ENCODE results near the gene ARID1B.

Gene ARID1B

GRCh38 chr6:157213907-157214565 lies 436.9 kb downstream of the ARID1B start:
- no peak for DNase-seq (ENCODE audit: low spot score)

DNA sequence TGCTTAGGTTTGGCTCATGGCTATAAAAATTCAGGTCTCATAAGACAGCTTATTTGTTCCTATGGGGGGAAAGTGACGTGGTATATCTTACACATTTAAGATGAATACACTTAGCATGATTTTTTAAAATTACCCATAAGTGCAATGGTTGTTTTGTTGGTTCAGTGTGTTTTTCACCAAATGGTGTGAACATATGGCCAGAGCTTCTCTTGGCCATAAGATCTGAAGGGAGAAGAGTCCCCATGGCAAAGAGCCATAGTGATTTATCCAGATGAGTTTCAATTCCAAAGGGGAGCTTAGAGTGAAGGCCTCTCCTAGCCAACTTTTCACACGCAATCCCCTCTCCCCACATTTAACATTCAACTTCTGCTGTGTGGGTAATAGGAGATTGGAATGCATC lies 438.5 kb downstream of the ARID1B start:
- DNase-seq (ENCODE audit: low spot score): no peak

- DNase-seq (ENCODE audit: low spot score): no peak
Measured at GRCh38 chr6:157216570-157216969, 439.4 kb downstream of the ARID1B start.

DNA sequence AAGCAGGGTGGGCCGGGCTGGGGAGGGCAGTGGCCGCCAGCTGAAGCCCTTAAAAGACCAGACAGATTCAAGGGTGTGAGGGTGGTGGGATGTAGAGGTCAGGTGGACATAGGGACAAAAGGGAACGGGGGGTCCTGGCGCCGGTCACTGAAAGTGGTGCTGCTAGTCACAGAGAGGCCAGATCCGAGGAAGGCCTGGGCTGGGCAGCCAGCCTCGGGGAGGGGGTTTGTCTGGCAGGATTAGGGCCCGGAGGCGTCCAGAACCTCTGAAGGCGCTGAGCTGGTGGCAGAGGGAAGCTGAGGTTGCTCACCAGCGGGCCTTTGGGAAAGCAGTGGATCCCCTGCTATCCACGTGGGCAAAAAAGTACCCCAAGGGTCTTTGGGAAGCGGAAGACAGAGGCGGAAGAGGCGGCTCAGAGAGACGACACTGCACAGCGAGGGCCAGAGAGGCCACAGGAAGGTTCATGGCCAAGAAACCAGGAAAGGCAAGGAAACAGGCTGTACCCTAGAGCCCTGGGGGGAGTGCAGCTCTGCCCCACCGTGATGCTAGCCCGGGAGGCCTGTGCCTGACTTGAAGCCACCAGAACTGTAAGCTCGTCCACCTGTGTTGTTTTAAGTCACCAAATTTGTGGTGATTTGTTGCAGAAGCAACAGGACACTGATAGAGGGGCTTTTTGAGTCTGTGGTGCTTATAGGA lies 440.2 kb downstream of the ARID1B start:
- DNase-seq (ENCODE audit: low spot score): no peak

DNA sequence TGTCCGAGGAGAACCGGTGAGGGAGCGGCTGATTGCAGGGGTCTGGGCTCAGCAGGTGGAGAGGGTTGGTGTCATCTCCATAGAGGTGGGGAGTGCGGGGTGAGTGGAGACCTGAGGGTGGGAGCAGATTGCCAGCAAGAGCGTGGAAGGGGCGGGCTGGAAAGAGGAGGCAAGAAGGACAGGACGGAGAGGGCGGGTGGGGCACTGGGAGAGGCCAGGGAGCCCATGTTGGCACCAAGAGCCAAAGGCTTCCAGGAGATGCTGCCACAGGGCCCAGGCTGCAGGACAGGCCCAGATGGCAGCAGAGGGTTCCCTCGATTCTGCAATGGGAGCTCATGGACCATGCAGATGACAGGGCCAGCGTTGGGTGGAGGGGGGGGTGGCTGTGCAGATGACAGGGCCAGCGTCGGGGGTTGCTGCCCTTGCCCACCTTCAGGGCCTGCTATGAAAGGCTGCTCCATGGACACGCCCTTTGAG lies 440.8 kb downstream of the ARID1B start:
- DNase-seq (ENCODE audit: low spot score): no peak

GRCh38 chr6:157218371-157219198 lies 441.4 kb downstream of the ARID1B start:
- DNase-seq (ENCODE audit: low spot score): no peak

GRCh38 chr6:157219201-157220200 lies 442.3 kb downstream of the ARID1B start:
- DNase-seq (ENCODE audit: low spot score): no peak

- DNase-seq (ENCODE audit: low spot score): no peak
Measured at GRCh38 chr6:157220485-157220884, 443.3 kb downstream of the ARID1B start.

DNA sequence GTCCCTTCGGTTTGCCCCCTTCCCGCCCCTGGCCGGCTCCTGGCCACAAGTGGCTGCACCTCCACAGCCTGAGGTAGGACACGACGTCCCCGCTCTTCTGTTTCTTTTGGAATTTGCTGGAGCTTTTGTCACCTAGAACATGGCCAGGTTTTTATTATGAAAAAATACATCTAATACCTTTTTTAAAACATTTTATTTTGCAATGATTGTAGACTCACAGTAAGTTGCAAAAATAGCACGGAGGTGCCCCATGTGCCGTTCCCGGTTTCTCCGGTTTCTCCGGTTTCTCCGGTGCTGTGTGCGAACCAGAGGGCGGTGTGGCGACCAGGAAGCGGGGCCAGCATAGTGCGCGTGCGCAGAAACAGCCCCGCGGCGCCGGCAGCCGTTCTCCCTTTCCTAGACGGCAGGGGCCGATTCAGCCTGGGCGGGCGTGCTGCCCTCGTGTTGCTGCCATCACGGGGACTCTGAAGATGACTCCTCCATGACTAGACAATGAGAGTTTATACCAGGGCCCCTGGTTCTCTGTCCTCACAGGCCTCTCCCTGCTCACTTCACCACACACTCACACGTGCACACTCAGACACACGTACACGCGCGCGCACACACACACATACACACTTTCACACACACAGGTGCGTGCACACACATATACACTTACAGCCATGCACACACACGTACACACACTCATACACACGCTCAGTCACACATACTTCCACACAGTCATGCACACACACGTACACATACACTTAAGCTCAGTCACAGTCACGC lies 444.1 kb downstream of the ARID1B start:
- peak; percentile 90 for DNase-seq (ENCODE audit: low spot score)

- DNase-seq (ENCODE audit: low spot score): no peak
Measured at GRCh38 chr6:157221817-157222175, 444.6 kb downstream of the ARID1B start.

GRCh38 chr6:157222201-157222981 lies 445.2 kb downstream of the ARID1B start:
- no peak for DNase-seq (ENCODE audit: low spot score)

DNA sequence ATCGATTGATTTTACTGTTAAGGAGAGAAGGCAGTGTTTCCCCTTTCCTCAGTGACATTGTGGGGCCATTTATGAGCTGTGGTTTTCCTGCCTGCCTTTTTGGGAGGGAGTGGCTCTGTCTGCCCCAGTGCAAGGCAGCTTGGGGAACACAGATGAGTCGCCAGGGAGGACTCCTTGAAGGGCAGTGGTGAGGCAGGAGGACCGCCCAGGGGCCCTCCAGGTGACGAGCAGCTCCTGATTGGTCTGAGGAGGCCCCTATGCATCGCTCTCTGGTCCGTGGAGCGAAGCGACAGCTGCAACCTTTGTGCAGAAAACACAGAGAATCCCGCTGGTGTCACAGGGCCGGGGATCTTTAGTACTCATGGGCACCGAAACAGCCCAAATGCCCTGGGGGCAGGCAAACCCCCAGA lies 445.8 kb downstream of the ARID1B start:
- no peak for DNase-seq (ENCODE audit: low spot score)

- no peak for DNase-seq (ENCODE audit: low spot score)
Measured at GRCh38 chr6:157223511-157223910, 446.3 kb downstream of the ARID1B start.

- DNase-seq (ENCODE audit: low spot score): no peak
Measured at GRCh38 chr6:157224178-157224950, 447.2 kb downstream of the ARID1B start.

DNA sequence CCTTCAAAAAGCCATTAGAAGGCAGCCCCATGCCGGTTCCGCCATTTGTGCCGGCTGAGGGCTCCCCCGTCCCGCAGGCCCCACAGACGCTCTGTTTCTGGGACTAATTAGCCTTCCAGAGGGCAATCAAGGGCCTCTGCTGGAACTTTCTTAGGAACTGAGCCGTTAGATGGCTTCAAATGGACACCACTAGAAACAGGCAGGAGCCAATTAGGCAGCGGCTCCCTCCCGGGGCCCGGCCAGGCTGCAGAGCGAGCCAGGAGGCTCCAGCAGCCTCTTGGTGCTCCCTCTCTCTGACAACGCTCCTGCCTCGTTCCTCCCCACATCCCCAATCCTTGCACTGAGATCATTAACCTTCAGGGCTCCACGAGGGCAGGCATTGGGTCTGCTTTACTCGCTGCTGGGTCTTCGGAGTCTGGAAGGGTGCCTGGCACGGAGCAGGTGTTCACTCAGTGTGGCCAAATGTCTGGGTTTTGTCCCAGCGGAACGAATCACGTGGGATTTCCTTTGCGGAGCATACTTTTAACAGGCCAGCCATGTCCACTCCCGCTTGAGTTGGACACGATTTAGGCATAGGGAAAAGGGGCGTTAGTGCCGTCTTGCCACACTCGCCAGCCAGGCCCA lies 447.9 kb downstream of the ARID1B start:
- no peak for DNase-seq (ENCODE audit: low spot score)

DNA sequence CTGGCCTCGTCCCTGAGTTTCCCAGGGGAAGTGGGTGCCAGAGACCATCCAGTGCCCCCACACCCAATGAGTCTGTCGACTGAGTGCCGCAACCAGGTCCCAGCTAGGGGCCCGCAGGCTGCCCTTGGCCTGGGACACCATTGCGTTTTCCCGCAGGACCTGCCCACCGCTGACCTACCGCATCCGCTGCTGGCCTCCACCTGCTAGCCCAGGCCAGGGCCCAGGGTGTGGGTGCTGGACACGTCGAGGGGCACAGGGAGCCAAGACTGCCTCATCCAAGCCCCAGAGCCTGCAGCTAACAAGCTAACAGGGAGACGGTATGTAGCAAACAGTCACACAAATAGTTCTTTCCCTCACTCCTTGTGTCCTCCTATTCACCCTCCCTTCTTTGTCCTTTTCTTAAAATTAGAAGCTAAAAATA lies 448.4 kb downstream of the ARID1B start:
- DNase-seq (ENCODE audit: low spot score): no peak

- DNase-seq (ENCODE audit: low spot score): no peak
Measured at GRCh38 chr6:157226026-157226625, 448.9 kb downstream of the ARID1B start.

- DNase-seq (ENCODE audit: low spot score): no peak
Measured at GRCh38 chr6:157226761-157227160, 449.6 kb downstream of the ARID1B start.
